Measurements from ENCODE around the gene MSI1. TPM values are rescaled to one million over a fixed set of nuclear protein-coding genes. Genes with fewer than 3 reads are reported as not detected.

Gene MSI1
- total and polyA plus RNA-seq, 2 donors (not counting 1 experiment from before 2014, with no cell fraction given) = not detected

DNA sequence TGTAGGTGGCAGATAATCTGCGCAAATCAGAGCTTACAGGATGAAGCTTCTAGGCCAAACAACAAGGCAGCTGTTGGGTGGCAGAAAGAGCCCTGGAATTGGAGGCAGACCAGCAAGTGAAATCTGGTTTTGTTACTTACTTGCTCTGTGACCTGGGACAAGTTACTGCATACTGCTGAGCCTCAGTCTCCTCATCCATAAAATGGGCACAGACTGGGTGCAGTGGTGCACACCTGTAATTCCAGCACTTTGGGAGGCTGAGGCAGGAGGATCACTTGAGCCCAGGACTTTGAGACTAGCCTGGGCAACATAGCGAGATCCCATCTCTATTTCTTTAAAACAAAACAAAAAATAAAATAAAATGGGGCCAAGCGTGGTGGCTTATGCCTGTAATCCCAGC lies 37.6 kb upstream of the MSI1 start:
- Histone ChIP-seq H3K27ac (ENCODE audit: insufficient read depth, low read length) (no peak overlapping the region), H3K4me3 (replicated peaks in 1 of 4; ENCODE audit: control extremely low read depth in 1 of 4, insufficient read depth in 1 of 4, low read depth in 3 of 4, low read length in 4 of 4) (no peak overlapping the region), H3K79me2 (ENCODE audit: control insufficient read depth, insufficient read depth, low read length) (no peaks in the 10 kb centered on the region), H3K9me3 (ENCODE audit: control insufficient read depth, insufficient read depth, low read depth, low read length) (no peaks in the 10 kb centered on the region), H3K36me3 (ENCODE audit: control insufficient read depth, insufficient read depth, low read length) (no peaks in the 10 kb centered on the region), H3K27me3 (ENCODE audit: control insufficient read depth, insufficient read depth, low read length) (no peaks in the 10 kb centered on the region), H4K20me1 (ENCODE audit: control insufficient read depth, extremely low read depth, insufficient read depth, low read length) (no peaks in the 10 kb centered on the region), H3K4me2 (ENCODE audit: extremely low read depth, insufficient read depth, low read length) (no peak overlapping the region), H2AFZ (ENCODE audit: low read length) (no peak overlapping the region), H3K4me1 (ENCODE audit: control insufficient read depth, extremely low read depth, insufficient read depth, low read length) (no peaks in the 10 kb centered on the region), H3K9ac (ENCODE audit: insufficient read depth, low read length) (no peak overlapping the region)
- DNase-seq (ENCODE audit: low read depth in 2 of 2) = no peak
- no peak for TF ChIP-seq EZH2 (IDR thresholded peaks at IDR 0.05; ENCODE audit: low read length, missing control alignments)
- TF ChIP-seq, protein P1, sequence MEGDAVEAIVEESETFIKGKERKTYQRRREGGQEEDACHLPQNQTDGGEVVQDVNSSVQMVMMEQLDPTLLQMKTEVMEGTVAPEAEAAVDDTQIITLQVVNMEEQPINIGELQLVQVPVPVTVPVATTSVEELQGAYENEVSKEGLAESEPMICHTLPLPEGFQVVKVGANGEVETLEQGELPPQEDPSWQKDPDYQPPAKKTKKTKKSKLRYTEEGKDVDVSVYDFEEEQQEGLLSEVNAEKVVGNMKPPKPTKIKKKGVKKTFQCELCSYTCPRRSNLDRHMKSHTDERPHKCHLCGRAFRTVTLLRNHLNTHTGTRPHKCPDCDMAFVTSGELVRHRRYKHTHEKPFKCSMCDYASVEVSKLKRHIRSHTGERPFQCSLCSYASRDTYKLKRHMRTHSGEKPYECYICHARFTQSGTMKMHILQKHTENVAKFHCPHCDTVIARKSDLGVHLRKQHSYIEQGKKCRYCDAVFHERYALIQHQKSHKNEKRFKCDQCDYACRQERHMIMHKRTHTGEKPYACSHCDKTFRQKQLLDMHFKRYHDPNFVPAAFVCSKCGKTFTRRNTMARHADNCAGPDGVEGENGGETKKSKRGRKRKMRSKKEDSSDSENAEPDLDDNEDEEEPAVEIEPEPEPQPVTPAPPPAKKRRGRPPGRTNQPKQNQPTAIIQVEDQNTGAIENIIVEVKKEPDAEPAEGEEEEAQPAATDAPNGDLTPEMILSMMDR (conservative IDR thresholded peaks at IDR 0.05 in 1 of 2, IDR thresholded peaks at IDR 0.05 in 1 of 2; ENCODE audit: low read depth in 1 of 2, low read length in 2 of 2) = no peak

DNA sequence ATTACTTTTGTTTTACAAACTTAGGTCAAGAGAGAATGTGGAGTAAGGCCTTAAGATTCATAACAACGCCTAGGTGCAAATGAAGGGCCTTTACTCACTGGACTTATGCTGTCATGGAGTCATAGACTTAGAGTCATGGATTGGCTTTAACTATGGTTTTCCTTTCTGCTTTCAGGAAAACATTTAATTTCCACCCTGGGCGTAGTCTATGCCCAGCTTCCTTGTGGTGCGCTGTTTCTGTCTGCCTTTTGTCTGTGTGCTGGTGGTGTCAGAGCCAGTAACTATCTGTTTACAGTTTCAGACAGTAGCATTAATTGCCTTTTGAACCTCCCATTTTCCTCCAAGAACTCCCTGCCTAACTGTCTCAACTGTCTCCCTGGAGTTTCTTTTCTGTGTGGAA lies 37.1 kb upstream of the MSI1 start:
- Histone ChIP-seq H3K9me3 (ENCODE audit: control insufficient read depth, insufficient read depth, low read depth, low read length) (no peaks in the 10 kb centered on the region), H4K20me1 (ENCODE audit: control insufficient read depth, extremely low read depth, insufficient read depth, low read length) (no peaks in the 10 kb centered on the region), H3K4me3 (replicated peaks in 1 of 4; ENCODE audit: control extremely low read depth in 1 of 4, insufficient read depth in 1 of 4, low read depth in 3 of 4, low read length in 4 of 4) (no peak overlapping the region), H3K36me3 (ENCODE audit: control insufficient read depth, insufficient read depth, low read length) (no peaks in the 10 kb centered on the region), H3K4me2 (ENCODE audit: extremely low read depth, insufficient read depth, low read length) (no peak overlapping the region), H3K9ac (ENCODE audit: insufficient read depth, low read length) (no peak overlapping the region), H3K27ac (ENCODE audit: insufficient read depth, low read length) (no peak overlapping the region), H3K4me1 (ENCODE audit: control insufficient read depth, extremely low read depth, insufficient read depth, low read length) (no peaks in the 10 kb centered on the region), H2AFZ (ENCODE audit: low read length) (no peak overlapping the region), H3K79me2 (ENCODE audit: control insufficient read depth, insufficient read depth, low read length) (no peaks in the 10 kb centered on the region), H3K27me3 (ENCODE audit: control insufficient read depth, insufficient read depth, low read length) (no peaks in the 10 kb centered on the region)
- DNase-seq (ENCODE audit: low read depth in 2 of 2) = no peak
- no peak for TF ChIP-seq EZH2 (IDR thresholded peaks at IDR 0.05; ENCODE audit: low read length, missing control alignments)
- TF ChIP-seq, protein P1 (conservative IDR thresholded peaks at IDR 0.05 in 1 of 2, IDR thresholded peaks at IDR 0.05 in 1 of 2; ENCODE audit: low read depth in 1 of 2, low read length in 2 of 2) = no peak

DNA sequence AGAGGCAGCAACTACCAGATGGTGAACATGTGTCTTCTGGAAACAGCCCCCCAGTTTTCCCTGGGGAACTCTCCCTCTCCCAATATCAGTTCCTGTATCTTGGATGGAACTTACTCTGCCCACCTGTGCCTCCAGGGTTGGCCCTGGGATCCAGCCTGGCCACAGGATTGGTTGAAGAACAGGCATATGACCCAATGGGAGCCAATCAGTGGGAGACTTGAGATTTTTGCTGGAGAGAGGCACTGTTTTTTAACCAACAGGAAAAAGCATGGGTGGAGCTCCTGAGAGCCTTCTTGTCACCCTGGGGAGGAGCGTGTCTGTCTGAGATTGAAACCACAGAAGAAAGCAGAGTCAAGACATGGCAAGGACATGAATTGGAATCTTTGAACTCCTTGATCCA lies 35.3 kb upstream of the MSI1 start:
- H3K4me3 ChIP-seq (replicated peaks in 1 of 4; ENCODE audit: control extremely low read depth in 1 of 4, insufficient read depth in 1 of 4, low read depth in 3 of 4, low read length in 4 of 4) = no peak overlapping the region
- H3K4me2 ChIP-seq (ENCODE audit: extremely low read depth, insufficient read depth, low read length) = no peak overlapping the region
- no peak for DNase-seq (ENCODE audit: low read depth in 2 of 2)
- no peak overlapping the region for H3K9ac ChIP-seq (ENCODE audit: insufficient read depth, low read length)
- H4K20me1 ChIP-seq (ENCODE audit: control insufficient read depth, extremely low read depth, insufficient read depth, low read length) = no peaks in the 10 kb centered on the region
- no peaks in the 10 kb centered on the region for H3K4me1 ChIP-seq (ENCODE audit: control insufficient read depth, extremely low read depth, insufficient read depth, low read length)
- no peak overlapping the region for H2AFZ ChIP-seq (ENCODE audit: low read length)
- H3K27me3 ChIP-seq (ENCODE audit: control insufficient read depth, insufficient read depth, low read length) = no peaks in the 10 kb centered on the region
- no peaks in the 10 kb centered on the region for H3K36me3 ChIP-seq (ENCODE audit: control insufficient read depth, insufficient read depth, low read length)
- H3K79me2 ChIP-seq (ENCODE audit: control insufficient read depth, insufficient read depth, low read length) = no peaks in the 10 kb centered on the region
- TF ChIP-seq EZH2 (IDR thresholded peaks at IDR 0.05; ENCODE audit: low read length, missing control alignments) = no peak
- TF ChIP-seq, protein P1 (conservative IDR thresholded peaks at IDR 0.05 in 1 of 2, IDR thresholded peaks at IDR 0.05 in 1 of 2; ENCODE audit: low read depth in 1 of 2, low read length in 2 of 2) = no peak
- no peak overlapping the region for H3K27ac ChIP-seq (ENCODE audit: insufficient read depth, low read length)
- H3K9me3 ChIP-seq (ENCODE audit: control insufficient read depth, insufficient read depth, low read depth, low read length) = no peaks in the 10 kb centered on the region
